A673 (cell line): ENCODE data around the gene TNFSF13. TPM values are rescaled to one million over a fixed set of nuclear protein-coding genes. Genes with fewer than 3 reads are reported as not detected.

Experiments
- BruUV-seq: library from RNA; stranded (reverse); fragments of 400-500 nt; replicated peaks from 2 replicates; lab custom pipeline; 2021; lab: Mats Ljungman, UMichigan
- CTCF ChIA-PET: fragments of 300-600 bp; sonication (Branson Sonifier 250); formaldehyde crosslinking; loops from one replicate; lab custom pipeline; 2022; ENCODE audit warnings: antibody characterized with exemption; lab: Charles Lee
- POLR2A ChIA-PET: fragments of 300-600 bp; sonication (Branson Sonifier 250); formaldehyde crosslinking; loops from one replicate; lab custom pipeline; 2022; ENCODE audit warnings: antibody characterized with exemption; ENCODE audit not compliant: low non-redundant PET; lab: Charles Lee
- DNase-seq: peaks from one replicate; pipeline ENCODE4 v3.0.0-alpha.2; 2015; ENCODE audit warnings: low spot score
- H3K27ac ChIP-seq: fragments of 200-600 bp; sonication (generic); 2 replicates; pipeline ENCODE4 v1.5.1; 2016; ENCODE audit warnings: mixed run types, low read depth, mild to moderate bottlenecking, mixed read lengths, antibody characterized with exemption, low read length; ENCODE audit not compliant: poor library complexity, severe bottlenecking
- H3K27me3 ChIP-seq: fragments of 200-600 bp; sonication (generic); replicated peaks from 2 replicates; pipeline ENCODE4 v1.6.1; 2017; ENCODE audit warnings: mixed run types, low read depth, mild to moderate bottlenecking, mixed read lengths, antibody characterized with exemption, low read length; ENCODE audit not compliant: insufficient read depth, poor library complexity
- H3K36me3 ChIP-seq: fragments of 200-600 bp; sonication (generic); 2 replicates; pipeline ENCODE4 v1.6.1; 2016; ENCODE audit warnings: mixed run types, mild to moderate bottlenecking, mixed read lengths, antibody characterized with exemption, low read length; ENCODE audit not compliant: insufficient read depth, poor library complexity, severe bottlenecking
- H3K4me1 ChIP-seq: fragments of 200-600 bp; sonication (generic); 2 replicates; pipeline ENCODE4 v1.6.1; 2017; ENCODE audit warnings: mixed run types, mild to moderate bottlenecking, mixed read lengths, antibody characterized with exemption, low read length; ENCODE audit not compliant: insufficient read depth, poor library complexity, severe bottlenecking
- H3K4me3 ChIP-seq: fragments of 200-600 bp; sonication (generic); 2 replicates; pipeline ENCODE4 v1.5.1; 2016; ENCODE audit warnings: low read depth, mixed run types, mild to moderate bottlenecking, mixed read lengths, low read length; ENCODE audit not compliant: poor library complexity, severe bottlenecking
- H3K9me3 ChIP-seq: fragments of 200-600 bp; sonication (generic); 2 replicates; pipeline ENCODE4 v1.6.1; 2016; ENCODE audit warnings: mixed run types, low read depth, mild to moderate bottlenecking, mixed read lengths, antibody characterized with exemption, low read length; ENCODE audit not compliant: poor library complexity, severe bottlenecking
- EZH2 ChIP-seq: fragments of 200-600 bp; sonication (generic); IDR thresholded peaks from 2 replicates; pipeline ENCODE4 v1.6.1; 2017; ENCODE audit warnings: borderline replicate concordance, low read depth, mild to moderate bottlenecking, mixed read lengths, antibody characterized with exemption, low read length; ENCODE audit not compliant: poor library complexity, severe bottlenecking
- intact Hi-C: fragments of 100-400 bp; cut with micrococcal nuclease; formaldehyde crosslinking; loops from one replicate; pipeline ENCODE4 v1.10.0; 2022; ENCODE audit not compliant: unreplicated experiment
- total RNA-seq: library from RNA; stranded (reverse); gene quantifications from 2 replicates; pipeline ENCODE4 v1.2.3, GENCODE V29; 2021
- TF ChIP-seq, protein P1 (sequence below): fragments of 300-800, 200-600 bp; sonication (generic); conservative IDR thresholded peaks from 2 replicates; pipeline ENCODE4 v1.5.1; 2017; ENCODE audit warnings: low read depth, mild to moderate bottlenecking, antibody characterized with exemption, low read length, moderate library complexity, mixed read lengths

The TNFSF13 gene
- total RNA-seq, 1 experiment from 2014 or later: 0.69 TPM

DNA sequence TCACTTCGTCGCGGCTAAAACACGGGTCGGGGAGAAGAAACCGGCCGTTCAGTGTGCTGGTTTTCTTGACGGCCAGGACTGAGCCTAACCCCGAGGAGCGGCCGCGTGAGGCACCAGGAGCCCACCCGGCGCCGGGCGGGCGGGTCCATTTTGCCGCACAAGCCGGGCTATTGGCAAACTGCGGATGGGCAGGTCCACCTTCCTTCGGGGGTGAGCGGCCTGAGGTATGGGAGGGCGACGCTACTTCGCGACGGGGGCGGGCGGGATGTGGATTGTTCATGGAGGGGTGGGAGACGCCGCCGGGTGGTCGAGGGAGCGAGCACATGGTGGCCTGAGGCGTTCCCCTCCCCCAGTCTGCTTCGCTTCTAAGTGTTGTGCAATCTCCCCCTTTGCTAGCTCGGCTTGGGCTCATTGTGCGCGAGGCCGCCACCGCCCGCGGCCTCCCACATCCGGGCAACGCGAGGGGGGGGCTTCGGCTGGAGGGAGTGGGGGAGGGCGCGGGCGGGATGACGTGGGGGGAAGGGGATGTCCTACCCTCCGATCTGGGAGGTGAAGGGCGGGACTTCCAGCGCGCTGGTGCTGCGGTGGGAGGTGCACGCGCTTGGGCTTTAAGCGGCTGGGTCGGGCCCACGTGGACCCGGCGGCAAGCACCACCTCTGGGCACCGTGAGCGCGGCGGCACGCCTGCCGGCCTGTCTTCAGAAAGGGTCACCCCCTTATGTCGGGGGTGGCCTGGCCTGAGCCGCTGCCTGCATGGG, 15.0 kb downstream of the TNFSF13 start:
- no TSS peak for BruUV-seq
- peak; percentile 95 for DNase-seq
- ChIA-PET POLR2A (interaction anchor here (0.6 to 0.8 kb wide), 3 partner anchors 11 to 130 kb away, joined by 3 to 4 read pairs (median 4); partner anchors contain the start of gene FXR2), CTCF (interaction anchor here (1.3 kb wide), 1 partner anchor 13 kb away, joined by 4 read pairs; no protein-coding TSS in a partner anchor)
- Histone ChIP-seq H3K36me3 (peaks cover 79% of the 10 kb centered on the region), H3K4me3 (peak overlapping the region; percentile 95), H3K4me1 (peaks cover 24% of the 10 kb centered on the region), H3K27me3 (no peaks in the 10 kb centered on the region), H3K9me3 (no peaks in the 10 kb centered on the region), H3K27ac (peak overlapping the region; percentile 100)
- intact Hi-C loops: no loop called here
- TF ChIP-seq EZH2: no peak
- TF ChIP-seq, protein P1, sequence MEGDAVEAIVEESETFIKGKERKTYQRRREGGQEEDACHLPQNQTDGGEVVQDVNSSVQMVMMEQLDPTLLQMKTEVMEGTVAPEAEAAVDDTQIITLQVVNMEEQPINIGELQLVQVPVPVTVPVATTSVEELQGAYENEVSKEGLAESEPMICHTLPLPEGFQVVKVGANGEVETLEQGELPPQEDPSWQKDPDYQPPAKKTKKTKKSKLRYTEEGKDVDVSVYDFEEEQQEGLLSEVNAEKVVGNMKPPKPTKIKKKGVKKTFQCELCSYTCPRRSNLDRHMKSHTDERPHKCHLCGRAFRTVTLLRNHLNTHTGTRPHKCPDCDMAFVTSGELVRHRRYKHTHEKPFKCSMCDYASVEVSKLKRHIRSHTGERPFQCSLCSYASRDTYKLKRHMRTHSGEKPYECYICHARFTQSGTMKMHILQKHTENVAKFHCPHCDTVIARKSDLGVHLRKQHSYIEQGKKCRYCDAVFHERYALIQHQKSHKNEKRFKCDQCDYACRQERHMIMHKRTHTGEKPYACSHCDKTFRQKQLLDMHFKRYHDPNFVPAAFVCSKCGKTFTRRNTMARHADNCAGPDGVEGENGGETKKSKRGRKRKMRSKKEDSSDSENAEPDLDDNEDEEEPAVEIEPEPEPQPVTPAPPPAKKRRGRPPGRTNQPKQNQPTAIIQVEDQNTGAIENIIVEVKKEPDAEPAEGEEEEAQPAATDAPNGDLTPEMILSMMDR: no peak

DNA sequence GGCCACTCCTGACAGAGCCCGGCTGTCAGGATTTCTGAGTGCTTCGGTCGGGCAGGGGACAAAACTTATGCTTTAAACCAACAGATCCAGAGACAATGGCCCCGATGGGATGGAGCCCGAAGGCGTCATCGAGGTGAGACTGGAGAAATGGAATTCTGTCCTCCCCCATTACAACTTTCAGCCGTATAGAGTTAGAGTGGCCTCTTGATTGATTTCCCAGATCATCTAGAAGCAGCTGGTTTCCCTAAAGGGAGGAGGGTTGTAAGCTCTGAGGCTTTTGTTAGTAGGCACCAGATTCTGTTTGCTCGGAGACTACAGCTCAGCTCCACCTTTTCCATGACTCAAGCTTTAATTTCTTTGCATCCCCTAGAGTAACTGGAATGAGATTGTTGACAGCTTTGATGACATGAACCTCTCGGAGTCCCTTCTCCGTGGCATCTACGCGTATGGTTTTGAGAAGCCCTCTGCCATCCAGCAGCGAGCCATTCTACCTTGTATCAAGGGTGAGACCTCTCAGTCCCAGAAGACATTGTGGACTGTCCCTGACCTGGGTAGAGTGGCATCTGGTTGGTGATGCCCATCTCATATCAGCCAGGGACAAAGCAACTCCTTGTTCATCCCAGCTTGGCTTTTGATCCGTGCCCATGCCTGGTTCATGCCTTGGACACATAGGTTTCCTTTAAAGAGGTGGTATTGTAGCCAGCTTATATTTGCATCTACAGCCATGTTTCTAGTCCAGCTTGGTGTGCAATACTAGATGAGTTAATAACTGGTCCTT, 15.8 kb downstream of the TNFSF13 start:
- no peaks in the 10 kb centered on the region for H3K27me3 ChIP-seq
- H3K4me1 ChIP-seq: peaks cover 32% of the 10 kb centered on the region
- intact Hi-C loops: no loop called here
- no peak for DNase-seq
- H3K4me3 ChIP-seq: peak overlapping the region; percentile 95
- TF ChIP-seq, protein P1: no peak
- no peak for TF ChIP-seq EZH2
- BruUV-seq: no TSS peak
- CTCF ChIA-PET: interaction anchor here (1.3 to 1.5 kb wide), 2 partner anchors 14 kb away, joined by 3 to 4 read pairs; no protein-coding TSS in a partner anchor
- POLR2A ChIA-PET: interaction anchor here (0.6 to 0.8 kb wide), 3 partner anchors 11 to 129 kb away, joined by 3 to 4 read pairs (median 4); partner anchors contain the start of gene FXR2
- H3K36me3 ChIP-seq: peaks cover 82% of the 10 kb centered on the region
- peak overlapping the region; percentile 100 for H3K27ac ChIP-seq
- no peaks in the 10 kb centered on the region for H3K9me3 ChIP-seq

- TF ChIP-seq, protein P1: no peak
- no peak for TF ChIP-seq EZH2
Observed at GRCh38 chr17:7575481-7575883, 16.9 kb downstream of the TNFSF13 start.

More at GRCh38 chr17:7575481-7575883, 16.9 kb downstream of the TNFSF13 start:
- Histone ChIP-seq H3K4me3 (peak overlapping the region; percentile 95), H3K4me1 (peaks cover 35% of the 10 kb centered on the region), H3K27me3 (no peaks in the 10 kb centered on the region), H3K27ac (peak overlapping the region; percentile 53), H3K9me3 (no peaks in the 10 kb centered on the region), H3K36me3 (peaks cover 80% of the 10 kb centered on the region)
- no TSS peak for BruUV-seq
- CTCF ChIA-PET: interaction anchor here (1.5 kb wide), 1 partner anchor 15 kb away, joined by 3 read pairs; no protein-coding TSS in a partner anchor
- POLR2A ChIA-PET: interaction anchor here (0.5 to 0.7 kb wide), 2 partner anchors 230 to 356 kb away, joined by 3 to 5 read pairs; partner anchors contain the start of gene TRAPPC1
- intact Hi-C loops: no loop called here
- DNase-seq: no peak
